Renal pelvis (tissue), 3 donors: ENCODE results near the gene FBXW5. TPM values are rescaled to one million over a fixed set of nuclear protein-coding genes. Genes with fewer than 3 reads are reported as not detected.

Experiments used
- polyA plus RNA-seq, 3 donors: library from polyadenylated mRNA; unstranded; fragments of 120-200 nt; gene quantifications; one replicate each; pipeline ENCODE4 v1.2.1, GENCODE V29; 2013; ENCODE audit not compliant: insufficient read length in 3 of 3

FBXW5 gene
- polyA plus RNA-seq, 3 donors = 48.7 to 65.9 (median 64.8) TPM

Other genes with a start within 250 kb of the FBXW5 start
- gene DIPK1B, start 232.2 kb downstream of the FBXW5 start, polyA plus RNA-seq = 10 to 100 TPM; 34.3 to 48.4 (median 48.0) TPM
- 1 to 10 TPM; 1.3 to 2.8 (median 2.4) TPM for gene LCN10, start 201.8 kb downstream of the FBXW5 start, polyA plus RNA-seq
- gene LCN6, start 196.2 kb downstream of the FBXW5 start, polyA plus RNA-seq = not detected
- gene LCN8, start 186.5 kb downstream of the FBXW5 start, polyA plus RNA-seq = under 1 TPM in 2 of 3 donors, not detected in 1; 0.06 to 0.25 TPM
- under 1 TPM; 0.06 to 0.21 (median 0.15) TPM for gene LCN15, start 180.2 kb downstream of the FBXW5 start, polyA plus RNA-seq
- 10 to 100 TPM; 77.3 to 83.8 (median 78.0) TPM for gene TMEM141, start 153.4 kb downstream of the FBXW5 start, polyA plus RNA-seq
- 1 to 10 TPM; 5.7 to 7.6 (median 7.2) TPM for gene CCDC183, start 148.4 kb downstream of the FBXW5 start, polyA plus RNA-seq
- 10 to 100 TPM; 66.7 to 81.4 (median 78.7) TPM for gene RABL6, start 136.8 kb downstream of the FBXW5 start, polyA plus RNA-seq
- gene AJM1, start 102.3 kb downstream of the FBXW5 start, polyA plus RNA-seq = 1 to 10 TPM; 1.5 to 1.7 (median 1.6) TPM
- 100 to 1,000 TPM in 2 of 3 donors, 10 to 100 TPM in 1; 82.5 to 120 (median 115) TPM for gene PHPT1, start 95.3 kb downstream of the FBXW5 start, polyA plus RNA-seq
- gene MAMDC4, start 92.4 kb downstream of the FBXW5 start, polyA plus RNA-seq = 10 to 100 TPM in 1 of 3 donors, 1 to 10 TPM in 2; 9.5 to 11.6 (median 10.0) TPM
- gene EDF1, start 78.4 kb downstream of the FBXW5 start, polyA plus RNA-seq = 100 to 1,000 TPM; 342 to 449 (median 388) TPM
- gene TRAF2, start 58.2 kb downstream of the FBXW5 start, polyA plus RNA-seq = 10 to 100 TPM; 15.3 to 17.4 (median 16.4) TPM
- gene C8G, start 505 bp upstream of the FBXW5 start, polyA plus RNA-seq = 1 to 10 TPM in 2 of 3 donors, under 1 TPM in 1; 0.83 to 1.3 (median 1.2) TPM
- 10 to 100 TPM; 23.7 to 39.5 (median 37.3) TPM for gene LCN12, start 7.5 kb upstream of the FBXW5 start, polyA plus RNA-seq
- gene PTGDS, start 32.8 kb upstream of the FBXW5 start, polyA plus RNA-seq = 10 to 100 TPM; 52.6 to 87.9 (median 87.8) TPM
- gene LCNL1, start 38.3 kb upstream of the FBXW5 start, polyA plus RNA-seq = under 1 TPM; 0.18 to 0.38 (median 0.36) TPM
- gene PAXX, start 47.7 kb upstream of the FBXW5 start, polyA plus RNA-seq = 10 to 100 TPM; 33.4 to 40.8 (median 40.4) TPM
- under 1 TPM; 0.29 to 0.57 (median 0.47) TPM for gene CLIC3, start 51.8 kb upstream of the FBXW5 start, polyA plus RNA-seq
- 10 to 100 TPM; 56.6 to 68.7 (median 63.6) TPM for gene ABCA2, start 83.5 kb upstream of the FBXW5 start, polyA plus RNA-seq
- under 1 TPM in 1 of 3 donors, not detected in 2; 0.18 TPM for gene FUT7, start 87.3 kb upstream of the FBXW5 start, polyA plus RNA-seq
- 10 to 100 TPM; 28.3 to 38.5 (median 32.0) TPM for gene NPDC1, start 101.4 kb upstream of the FBXW5 start, polyA plus RNA-seq
- 1 to 10 TPM; 5.5 to 7.4 (median 7.3) TPM for gene ENTPD2, start 109.3 kb upstream of the FBXW5 start, polyA plus RNA-seq
- 10 to 100 TPM in 1 of 3 donors, 1 to 10 TPM in 2; 8.0 to 10.4 (median 10.0) TPM for gene SAPCD2, start 125.8 kb upstream of the FBXW5 start, polyA plus RNA-seq
- 1 to 10 TPM; 5.4 to 8.6 (median 6.3) TPM for gene UAP1L1, start 132.8 kb upstream of the FBXW5 start, polyA plus RNA-seq
- gene MAN1B1, start 142.2 kb upstream of the FBXW5 start, polyA plus RNA-seq = 10 to 100 TPM; 56.7 to 71.5 (median 64.7) TPM
- 10 to 100 TPM; 24.0 to 29.6 (median 27.7) TPM for gene DPP7, start 170.0 kb upstream of the FBXW5 start, polyA plus RNA-seq
- under 1 TPM in 1 of 3 donors, not detected in 2; 0.36 TPM for gene GRIN1, start 194.4 kb upstream of the FBXW5 start, polyA plus RNA-seq
- gene LRRC26, start 225.3 kb upstream of the FBXW5 start, polyA plus RNA-seq = under 1 TPM in 1 of 3 donors, not detected in 2; 0.34 TPM
- not detected for gene TMEM210, start 227.3 kb upstream of the FBXW5 start, polyA plus RNA-seq
- gene ANAPC2, start 243.8 kb upstream of the FBXW5 start, polyA plus RNA-seq = 10 to 100 TPM; 46.2 to 55.9 (median 51.3) TPM
- gene SSNA1, start 243.9 kb upstream of the FBXW5 start, polyA plus RNA-seq = 10 to 100 TPM; 55.4 to 69.1 (median 65.3) TPM